Liver (tissue), 9 donors: ENCODE results near the gene PKHD1. TPM values are rescaled to one million over a fixed set of nuclear protein-coding genes. Genes with fewer than 3 reads are reported as not detected.

Experiments used
- DNase-seq: peaks from one replicate; pipeline ENCODE4 v3.0.0-alpha.2; 2017; ENCODE audit warnings: low spot score
- H3K27ac ChIP-seq, 2 donors: one replicate each; pipeline ENCODE4 v1.7.0; 2013; ENCODE audit warnings: inconsistent platforms in 2 of 2, low read length in 2 of 2, control low read depth in 1 of 2, low read depth in 1 of 2, mild to moderate bottlenecking in 1 of 2
- H3K27me3 ChIP-seq, 4 donors: one replicate each; pipeline versions ENCODE4 v1.6.1 to v1.7.0; 2013; ENCODE audit warnings: low read length in 3 of 4, inconsistent platforms in 1 of 4, mild to moderate bottlenecking in 1 of 4, moderate library complexity in 1 of 4; ENCODE audit not compliant: control insufficient read depth in 4 of 4, insufficient read depth in 4 of 4
- H3K36me3 ChIP-seq, 4 donors: one replicate each; pipeline versions ENCODE4 v1.6.1 to v1.7.0; 2013; ENCODE audit warnings: low read length in 3 of 4, mild to moderate bottlenecking in 3 of 4, low read depth in 1 of 4, moderate library complexity in 1 of 4; ENCODE audit not compliant: control insufficient read depth in 4 of 4, insufficient read depth in 3 of 4
- H3K4me1 ChIP-seq, 4 donors: one replicate each; pipeline versions ENCODE4 v1.6.1 to v1.7.0; 2013; ENCODE audit warnings: low read length in 3 of 4, mild to moderate bottlenecking in 3 of 4, moderate library complexity in 1 of 4; ENCODE audit not compliant: control insufficient read depth in 4 of 4, insufficient read depth in 4 of 4
- H3K4me3 ChIP-seq, 3 donors: one replicate each; pipeline versions ENCODE4 v1.6.1 to v1.7.0; 2013; ENCODE audit warnings: low read length in 3 of 3, control low read depth in 1 of 3, low read depth in 1 of 3, mild to moderate bottlenecking in 1 of 3
- H3K9ac ChIP-seq, 2 donors: one replicate each; pipeline ENCODE4 v1.7.0; 2013; ENCODE audit warnings: low read length in 2 of 2, mild to moderate bottlenecking in 2 of 2, moderate library complexity in 2 of 2, control low read depth in 1 of 2, low read depth in 1 of 2
- H3K9me3 ChIP-seq, 4 donors: one replicate each; pipeline versions ENCODE4 v1.6.1 to v1.7.0; 2013; ENCODE audit warnings: low read length in 3 of 4; ENCODE audit not compliant: control insufficient read depth in 4 of 4
- EGR1 ChIP-seq, 2 donors: IDR thresholded peaks; 2 replicates each; pipeline ENCODE4 v1.6.1; 2016 to 2018; ENCODE audit warnings: antibody characterized with exemption in 2 of 2, low read depth in 2 of 2
- FOXA1 ChIP-seq: IDR thresholded peaks from 2 replicates; pipeline ENCODE4 v1.6.1; 2016; ENCODE audit warnings: antibody characterized with exemption
- GABPA ChIP-seq, 2 donors: IDR thresholded peaks in 1 of 2; conservative IDR thresholded peaks in 1 of 2; 2 replicates each; pipeline ENCODE4 v1.6.1; 2016; ENCODE audit warnings: antibody characterized with exemption in 2 of 2, mild to moderate bottlenecking in 1 of 2, moderate library complexity in 1 of 2
- HNF4A ChIP-seq, 2 donors: conservative IDR thresholded peaks; 2 replicates each; pipeline ENCODE4 v1.6.1; 2016; ENCODE audit warnings: antibody characterized with exemption in 2 of 2, mild to moderate bottlenecking in 2 of 2
- HNF4G ChIP-seq: IDR thresholded peaks from 2 replicates; pipeline ENCODE4 v1.6.1; 2016; ENCODE audit warnings: antibody characterized with exemption
- JUND ChIP-seq, 2 donors: IDR thresholded peaks; 2 replicates each; pipeline ENCODE4 v1.6.1; 2016; ENCODE audit warnings: antibody characterized with exemption in 2 of 2
- NR2F2 ChIP-seq: IDR thresholded peaks from 2 replicates; pipeline ENCODE4 v1.6.1; 2016; ENCODE audit warnings: antibody characterized with exemption
- RAD21 ChIP-seq, 2 donors: IDR thresholded peaks; 2 replicates each; pipeline ENCODE4 v1.6.1; 2016; ENCODE audit warnings: antibody characterized with exemption in 2 of 2, mild to moderate bottlenecking in 2 of 2
- RXRA ChIP-seq, 2 donors: IDR thresholded peaks; 2 replicates each; pipeline ENCODE4 v1.6.1; 2017 to 2018; ENCODE audit warnings: antibody characterized with exemption in 2 of 2, mild to moderate bottlenecking in 1 of 2
- SP1 ChIP-seq: IDR thresholded peaks from 2 replicates; pipeline ENCODE4 v1.6.1; 2018; ENCODE audit warnings: antibody characterized with exemption, mild to moderate bottlenecking
- TAF1 ChIP-seq: conservative IDR thresholded peaks from 2 replicates; pipeline ENCODE4 v1.6.1; 2016; ENCODE audit warnings: antibody characterized with exemption, mild to moderate bottlenecking
- YY1 ChIP-seq: IDR thresholded peaks from 2 replicates; pipeline ENCODE4 v1.6.1; 2016; ENCODE audit warnings: antibody characterized with exemption, mild to moderate bottlenecking
- WGBS: extraction: QIAGEN DNeasy Blood & Tissue Kit; methylation state at CpG from one replicate; pipeline ENCODE4 v1.1.7; 2013; 5-methylcytosine and 5-hydroxymethylcytosine counted together
- polyA plus RNA-seq, 2 donors: library from polyadenylated mRNA; stranded (reverse) in 1 of 2; unstranded in 1 of 2; fragments of 200-250 nt in 1 of 2; fragments of >200 nt in 1 of 2; fragmentation: Nextera tagmentation in 1 of 2; extraction: Ambion mirVana in 1 of 2; gene quantifications; one replicate each; pipeline versions ENCODE4 v1.2.1 to v1.2.3, GENCODE V29; 2013 to 2015
- total RNA-seq, 2 donors: library from RNA; depleted of rRNA; stranded (reverse); fragments of >200 nt; gene quantifications; one replicate each; pipeline ENCODE4 v1.2.3, GENCODE V29; 2014
- TF ChIP-seq, protein P1 (sequence below): IDR thresholded peaks from 2 replicates; pipeline ENCODE4 v1.6.1; 2016; ENCODE audit warnings: antibody characterized with exemption
- TF ChIP-seq, protein P2 (sequence below): IDR thresholded peaks from 2 replicates; pipeline ENCODE4 v1.6.1; 2016; ENCODE audit warnings: antibody characterized with exemption
- TF ChIP-seq, protein P3 (sequence below): IDR thresholded peaks from 2 replicates; pipeline ENCODE4 v1.6.1; 2016; ENCODE audit warnings: antibody characterized with exemption, mild to moderate bottlenecking
- TF ChIP-seq, protein P4 (sequence below): IDR thresholded peaks from 2 replicates; pipeline ENCODE4 v1.6.1; 2016; ENCODE audit warnings: antibody characterized with exemption
- TF ChIP-seq, protein P5 (sequence below): fragments of 150-350 bp; IDR thresholded peaks from 2 replicates; pipeline ENCODE4 v1.5.1; 2017; ENCODE audit warnings: improper control_type of control experiment, low read depth, low read length; ENCODE audit not compliant: missing input control
- donor health status: healthy.
- donor health status: healthy.
- donor health status: healthy.
- donor health status: healthy.
- donor health status: healthy.

PKHD1 gene
- total and polyA plus RNA-seq, 4 donors = 0.45 to 10.6 (median 3.2) TPM

DNA sequence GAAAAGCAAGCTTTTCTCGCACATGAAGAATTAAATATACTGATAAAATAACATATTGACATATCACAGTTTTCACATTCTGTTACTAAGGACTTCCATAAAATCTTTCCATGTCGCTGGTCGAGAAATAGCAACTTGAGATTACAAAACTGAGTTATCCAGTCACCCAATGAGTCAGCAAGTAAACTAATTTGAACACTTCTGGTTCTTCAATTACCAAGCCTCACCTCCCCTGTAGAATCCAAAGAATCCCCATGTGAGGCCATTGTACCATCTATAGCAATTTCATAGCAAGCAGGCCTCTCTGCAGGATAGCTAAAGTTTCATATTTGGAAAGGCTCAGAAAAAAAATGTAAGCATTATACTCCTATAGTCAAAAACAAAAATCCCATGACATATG lies 87.3 kb downstream of the PKHD1 start:
- Histone ChIP-seq H3K36me3 (no peaks in the 10 kb centered on the region), H3K4me1 (no peaks in the 10 kb centered on the region), H3K4me3 (no peak overlapping the region), H3K9ac (no peak overlapping the region), H3K9me3 (no peaks in the 10 kb centered on the region), H3K27ac (no peak overlapping the region), H3K27me3 (no peaks in the 10 kb centered on the region)
- WGBS = 92% methylated on average over 3 of the region's 3 CpGs
- no peak for DNase-seq
- TF ChIP-seq YY1 = no peak
- TF ChIP-seq, protein P1, sequence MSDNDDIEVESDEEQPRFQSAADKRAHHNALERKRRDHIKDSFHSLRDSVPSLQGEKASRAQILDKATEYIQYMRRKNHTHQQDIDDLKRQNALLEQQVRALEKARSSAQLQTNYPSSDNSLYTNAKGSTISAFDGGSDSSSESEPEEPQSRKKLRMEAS = no peak
- no peak for TF ChIP-seq SP1
- no peak for TF ChIP-seq JUND (IDR thresholded peaks at IDR 0.05)
- TF ChIP-seq, protein P2, sequence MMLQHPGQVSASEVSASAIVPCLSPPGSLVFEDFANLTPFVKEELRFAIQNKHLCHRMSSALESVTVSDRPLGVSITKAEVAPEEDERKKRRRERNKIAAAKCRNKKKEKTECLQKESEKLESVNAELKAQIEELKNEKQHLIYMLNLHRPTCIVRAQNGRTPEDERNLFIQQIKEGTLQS = no peak
- TF ChIP-seq, protein P3, sequence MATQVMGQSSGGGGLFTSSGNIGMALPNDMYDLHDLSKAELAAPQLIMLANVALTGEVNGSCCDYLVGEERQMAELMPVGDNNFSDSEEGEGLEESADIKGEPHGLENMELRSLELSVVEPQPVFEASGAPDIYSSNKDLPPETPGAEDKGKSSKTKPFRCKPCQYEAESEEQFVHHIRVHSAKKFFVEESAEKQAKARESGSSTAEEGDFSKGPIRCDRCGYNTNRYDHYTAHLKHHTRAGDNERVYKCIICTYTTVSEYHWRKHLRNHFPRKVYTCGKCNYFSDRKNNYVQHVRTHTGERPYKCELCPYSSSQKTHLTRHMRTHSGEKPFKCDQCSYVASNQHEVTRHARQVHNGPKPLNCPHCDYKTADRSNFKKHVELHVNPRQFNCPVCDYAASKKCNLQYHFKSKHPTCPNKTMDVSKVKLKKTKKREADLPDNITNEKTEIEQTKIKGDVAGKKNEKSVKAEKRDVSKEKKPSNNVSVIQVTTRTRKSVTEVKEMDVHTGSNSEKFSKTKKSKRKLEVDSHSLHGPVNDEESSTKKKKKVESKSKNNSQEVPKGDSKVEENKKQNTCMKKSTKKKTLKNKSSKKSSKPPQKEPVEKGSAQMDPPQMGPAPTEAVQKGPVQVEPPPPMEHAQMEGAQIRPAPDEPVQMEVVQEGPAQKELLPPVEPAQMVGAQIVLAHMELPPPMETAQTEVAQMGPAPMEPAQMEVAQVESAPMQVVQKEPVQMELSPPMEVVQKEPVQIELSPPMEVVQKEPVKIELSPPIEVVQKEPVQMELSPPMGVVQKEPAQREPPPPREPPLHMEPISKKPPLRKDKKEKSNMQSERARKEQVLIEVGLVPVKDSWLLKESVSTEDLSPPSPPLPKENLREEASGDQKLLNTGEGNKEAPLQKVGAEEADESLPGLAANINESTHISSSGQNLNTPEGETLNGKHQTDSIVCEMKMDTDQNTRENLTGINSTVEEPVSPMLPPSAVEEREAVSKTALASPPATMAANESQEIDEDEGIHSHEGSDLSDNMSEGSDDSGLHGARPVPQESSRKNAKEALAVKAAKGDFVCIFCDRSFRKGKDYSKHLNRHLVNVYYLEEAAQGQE = no peak
- no peak for TF ChIP-seq TAF1
- TF ChIP-seq RAD21 (IDR thresholded peaks at IDR 0.05) = no peak
- TF ChIP-seq, protein P4, sequence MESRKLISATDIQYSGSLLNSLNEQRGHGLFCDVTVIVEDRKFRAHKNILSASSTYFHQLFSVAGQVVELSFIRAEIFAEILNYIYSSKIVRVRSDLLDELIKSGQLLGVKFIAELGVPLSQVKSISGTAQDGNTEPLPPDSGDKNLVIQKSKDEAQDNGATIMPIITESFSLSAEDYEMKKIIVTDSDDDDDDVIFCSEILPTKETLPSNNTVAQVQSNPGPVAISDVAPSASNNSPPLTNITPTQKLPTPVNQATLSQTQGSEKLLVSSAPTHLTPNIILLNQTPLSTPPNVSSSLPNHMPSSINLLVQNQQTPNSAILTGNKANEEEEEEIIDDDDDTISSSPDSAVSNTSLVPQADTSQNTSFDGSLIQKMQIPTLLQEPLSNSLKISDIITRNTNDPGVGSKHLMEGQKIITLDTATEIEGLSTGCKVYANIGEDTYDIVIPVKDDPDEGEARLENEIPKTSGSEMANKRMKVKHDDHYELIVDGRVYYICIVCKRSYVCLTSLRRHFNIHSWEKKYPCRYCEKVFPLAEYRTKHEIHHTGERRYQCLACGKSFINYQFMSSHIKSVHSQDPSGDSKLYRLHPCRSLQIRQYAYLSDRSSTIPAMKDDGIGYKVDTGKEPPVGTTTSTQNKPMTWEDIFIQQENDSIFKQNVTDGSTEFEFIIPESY = no peak
- TF ChIP-seq HNF4A (conservative IDR thresholded peaks at IDR 0.05) = no peak
- no peak for TF ChIP-seq NR2F2
- no peak for TF ChIP-seq EGR1 (IDR thresholded peaks at IDR 0.05; ENCODE audit: low read depth in 2 of 2)
- no peak for TF ChIP-seq FOXA1
- no peak for TF ChIP-seq RXRA (IDR thresholded peaks at IDR 0.05)
- TF ChIP-seq, protein P5, sequence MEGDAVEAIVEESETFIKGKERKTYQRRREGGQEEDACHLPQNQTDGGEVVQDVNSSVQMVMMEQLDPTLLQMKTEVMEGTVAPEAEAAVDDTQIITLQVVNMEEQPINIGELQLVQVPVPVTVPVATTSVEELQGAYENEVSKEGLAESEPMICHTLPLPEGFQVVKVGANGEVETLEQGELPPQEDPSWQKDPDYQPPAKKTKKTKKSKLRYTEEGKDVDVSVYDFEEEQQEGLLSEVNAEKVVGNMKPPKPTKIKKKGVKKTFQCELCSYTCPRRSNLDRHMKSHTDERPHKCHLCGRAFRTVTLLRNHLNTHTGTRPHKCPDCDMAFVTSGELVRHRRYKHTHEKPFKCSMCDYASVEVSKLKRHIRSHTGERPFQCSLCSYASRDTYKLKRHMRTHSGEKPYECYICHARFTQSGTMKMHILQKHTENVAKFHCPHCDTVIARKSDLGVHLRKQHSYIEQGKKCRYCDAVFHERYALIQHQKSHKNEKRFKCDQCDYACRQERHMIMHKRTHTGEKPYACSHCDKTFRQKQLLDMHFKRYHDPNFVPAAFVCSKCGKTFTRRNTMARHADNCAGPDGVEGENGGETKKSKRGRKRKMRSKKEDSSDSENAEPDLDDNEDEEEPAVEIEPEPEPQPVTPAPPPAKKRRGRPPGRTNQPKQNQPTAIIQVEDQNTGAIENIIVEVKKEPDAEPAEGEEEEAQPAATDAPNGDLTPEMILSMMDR = no peak
- TF ChIP-seq GABPA (IDR thresholded peaks at IDR 0.05 in 1 of 2, conservative IDR thresholded peaks at IDR 0.05 in 1 of 2) = no peak
- no peak for TF ChIP-seq HNF4G
